HepG2 (cell line): ENCODE measurements around the gene MORC3. TPM values are rescaled to one million over a fixed set of nuclear protein-coding genes. Genes with fewer than 3 reads are reported as not detected.

Experiments used
- AKAP8 ChIP-seq: sonication (generic); formaldehyde crosslinking; IDR thresholded peaks from 2 replicates; pipeline ENCODE4 v1.5.1; 2020; ENCODE audit warnings: mild to moderate bottlenecking, missing genetic modification reagents
- ATAD3A ChIP-seq: sonication (generic); formaldehyde crosslinking; IDR thresholded peaks from 2 replicates; pipeline ENCODE4 v1.4.0; 2020; ENCODE audit warnings: missing genetic modification reagents
- BATF2 ChIP-seq: sonication (generic); formaldehyde crosslinking; IDR thresholded peaks from 2 replicates; pipeline ENCODE4 v1.8.0; 2022; ENCODE audit warnings: mild to moderate bottlenecking, missing genetic modification reagents, moderate library complexity
- CENPBD1 ChIP-seq: sonication (generic); formaldehyde crosslinking; IDR thresholded peaks from 2 replicates; pipeline ENCODE4 v1.8.0; 2022; ENCODE audit warnings: missing genetic modification reagents, low read depth, mild to moderate bottlenecking, borderline replicate concordance
- ELF4 ChIP-seq: sonication (generic); formaldehyde crosslinking; IDR thresholded peaks from 2 replicates; pipeline ENCODE4 v1.5.0; 2020; ENCODE audit warnings: missing genetic modification reagents, mild to moderate bottlenecking, moderate library complexity, borderline replicate concordance
- KAT7 ChIP-seq: IDR thresholded peaks from 2 replicates; pipeline ENCODE4 v1.6.1; 2018; ENCODE audit warnings: borderline replicate concordance, missing compliant biosample characterization
- NFYB ChIP-seq: sonication (generic); formaldehyde crosslinking; IDR thresholded peaks from 2 replicates; pipeline ENCODE4 v1.4.0; 2020; ENCODE audit warnings: missing genetic modification reagents
- SIX1 ChIP-seq: sonication (generic); formaldehyde crosslinking; IDR thresholded peaks from 2 replicates; pipeline ENCODE4 v1.4.0; 2020; ENCODE audit warnings: missing genetic modification reagents, borderline replicate concordance
- SKI ChIP-seq: fragments of 450-650 bp; IDR thresholded peaks from one replicate; pipeline ENCODE4 v1.6.1; 2018; ENCODE audit warnings: mild to moderate bottlenecking; ENCODE audit not compliant: partially characterized antibody
- TMF1 ChIP-seq: sonication (generic); formaldehyde crosslinking; IDR thresholded peaks from 2 replicates; pipeline ENCODE4 v1.8.1; 2022; ENCODE audit warnings: low read depth, missing genetic modification reagents
- ZBTB20 ChIP-seq: sonication (generic); formaldehyde crosslinking; IDR thresholded peaks from 2 replicates; pipeline ENCODE4 v1.8.1; 2023; ENCODE audit warnings: missing genetic modification reagents, low read depth, mild to moderate bottlenecking, borderline replicate concordance
- ZFP36 ChIP-seq: fragments of 150-350 bp; IDR thresholded peaks from 2 replicates; pipeline ENCODE4 v1.6.1; 2018; ENCODE audit warnings: borderline replicate concordance, low read length, low read depth; ENCODE audit not compliant: partially characterized antibody
- ZMYM2 ChIP-seq: sonication (generic); formaldehyde crosslinking; IDR thresholded peaks from 2 replicates; pipeline ENCODE4 v1.8.0; 2022; ENCODE audit warnings: mild to moderate bottlenecking, missing genetic modification reagents
- ZNF34 ChIP-seq: sonication (generic); formaldehyde crosslinking; IDR thresholded peaks from 2 replicates; pipeline ENCODE4 v1.4.0; 2020; ENCODE audit warnings: mild to moderate bottlenecking, missing genetic modification reagents, borderline replicate concordance
- ZNF468 ChIP-seq: sonication (generic); formaldehyde crosslinking; IDR thresholded peaks from 2 replicates; pipeline ENCODE4 v1.8.0; 2022; ENCODE audit warnings: mild to moderate bottlenecking, moderate library complexity, missing genetic modification reagents
- ZNF589 ChIP-seq: sonication (generic); formaldehyde crosslinking; conservative IDR thresholded peaks from 2 replicates; pipeline ENCODE4 v1.8.0; 2022; ENCODE audit warnings: mild to moderate bottlenecking, moderate library complexity, missing genetic modification reagents
- ZNF639 ChIP-seq: conservative IDR thresholded peaks from 2 replicates; pipeline ENCODE4 v1.6.1; 2018; ENCODE audit warnings: missing genetic modification reagents
- ZNF782 ChIP-seq: sonication (generic); formaldehyde crosslinking; IDR thresholded peaks from 2 replicates; pipeline ENCODE4 v1.4.0; 2020; ENCODE audit warnings: missing genetic modification reagents, mild to moderate bottlenecking, borderline replicate concordance
- ZZZ3 ChIP-seq: sonication (generic); formaldehyde crosslinking; IDR thresholded peaks from 2 replicates; pipeline ENCODE4 v1.4.0; 2020; ENCODE audit warnings: missing genetic modification reagents, mild to moderate bottlenecking, borderline replicate concordance
- polyA plus RNA-seq, 8 experiments: library from polyadenylated mRNA; depleted of rRNA in 3 of 8; stranded (reverse) in 7 of 8; unstranded in 1 of 8; fragments of >200 nt; fragmentation: Illumina TruSeq in 4 of 8; extraction: Trizol in 4 of 8; gene quantifications; 2 replicates each; pipeline versions ENCODE4 v1.2.1 to v1.2.3, GENCODE V29; 2011 to 2016; ENCODE audit warnings: low read depth in 4 of 8, missing spikeins in 1 of 8, mixed read lengths in 1 of 8; ENCODE audit not compliant: insufficient read depth in 1 of 8
- total RNA-seq, 5 experiments: library from RNA; depleted of rRNA; stranded (reverse); fragments of >200 nt; fragmentation: Illumina TruSeq; extraction: Trizol; gene quantifications; 2 replicates each; pipeline ENCODE4 v1.2.3, GENCODE V29; 2016; ENCODE audit warnings: low read depth in 1 of 5
- TF ChIP-seq, protein P1 (sequence below): IDR thresholded peaks from 2 replicates; pipeline ENCODE4 v1.6.1; 2016; ENCODE audit warnings: missing compliant biosample characterization, missing genetic modification reagents, borderline replicate concordance
- TF ChIP-seq, protein P2 (sequence below): sonication (generic); formaldehyde crosslinking; IDR thresholded peaks from 2 replicates; pipeline ENCODE4 v1.8.0; 2022; ENCODE audit warnings: missing genetic modification reagents, mild to moderate bottlenecking, inconsistent platforms, borderline replicate concordance

Gene MORC3
- total and polyA plus RNA-seq, 2 of the 13 experiments (the other 11 are each of a cell fraction or from before 2014, with no cell fraction given), result 12.9 to 19.5 TPM

DNA sequence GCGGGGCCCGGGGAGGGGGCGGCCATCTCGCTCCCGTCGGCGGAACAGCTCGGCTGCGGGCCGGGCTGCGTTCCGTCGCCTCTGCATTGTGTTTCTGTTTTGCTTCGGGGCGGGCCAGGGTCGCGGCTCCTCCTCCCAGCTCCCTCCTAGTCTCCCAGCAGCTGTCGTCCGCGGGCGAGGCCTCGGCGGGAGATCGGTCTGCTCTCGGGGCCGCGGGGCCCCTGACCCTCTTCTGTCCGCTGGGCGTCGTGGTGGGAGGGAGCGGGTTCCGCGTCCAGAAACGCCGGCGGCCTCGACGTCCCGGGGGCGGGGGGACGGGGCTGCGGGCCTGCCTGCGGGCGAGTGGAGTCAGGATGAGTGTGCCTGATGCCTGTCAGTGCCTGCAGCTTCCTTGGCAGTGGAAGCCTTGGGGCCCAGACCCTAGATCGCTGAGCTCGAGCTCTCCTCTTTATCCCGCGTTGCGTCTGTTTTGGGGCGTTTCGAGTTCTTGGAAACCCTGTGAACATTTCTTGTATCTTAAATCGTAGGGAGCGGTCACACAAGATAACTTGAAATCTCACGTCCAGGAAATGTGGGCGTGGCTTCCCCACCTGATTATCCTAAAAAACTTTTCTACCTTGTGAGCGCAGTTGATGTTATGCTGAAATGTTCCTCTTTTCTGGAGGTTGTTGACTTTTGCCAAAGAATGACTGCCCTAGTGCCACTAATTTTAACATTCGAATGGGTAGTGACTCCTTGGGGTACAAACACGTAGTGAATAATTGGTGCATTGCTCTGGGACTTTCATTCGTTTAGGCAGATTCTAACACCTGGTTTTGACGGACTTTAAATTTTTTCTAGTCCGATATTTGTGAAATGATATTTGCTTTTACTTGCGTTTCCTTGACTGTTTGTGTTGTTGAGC, 676 bp downstream of the MORC3 start (continued):
- TF ChIP-seq, protein P1, sequence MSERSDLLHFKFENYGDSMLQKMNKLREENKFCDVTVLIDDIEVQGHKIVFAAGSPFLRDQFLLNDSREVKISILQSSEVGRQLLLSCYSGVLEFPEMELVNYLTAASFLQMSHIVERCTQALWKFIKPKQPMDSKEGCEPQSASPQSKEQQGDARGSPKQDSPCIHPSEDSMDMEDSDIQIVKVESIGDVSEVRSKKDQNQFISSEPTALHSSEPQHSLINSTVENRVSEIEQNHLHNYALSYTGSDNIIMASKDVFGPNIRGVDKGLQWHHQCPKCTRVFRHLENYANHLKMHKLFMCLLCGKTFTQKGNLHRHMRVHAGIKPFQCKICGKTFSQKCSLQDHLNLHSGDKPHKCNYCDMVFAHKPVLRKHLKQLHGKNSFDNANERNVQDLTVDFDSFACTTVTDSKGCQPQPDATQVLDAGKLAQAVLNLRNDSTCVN (CRISPR knock-in tag), result no peak
- TF ChIP-seq SIX1 (CRISPR knock-in tag) (no peak), NFYB (CRISPR knock-in tag) (no peak), ELF4 (CRISPR knock-in tag) (no peak), SKI (no peak), ZFP36 (no peak), ZNF639 (CRISPR knock-in tag) (no peak), ZNF34 (CRISPR knock-in tag) (no peak), KAT7 (CRISPR knock-in tag) (peak; percentile 29; the same call in 1 of the 2 replicates), CENPBD1 (CRISPR knock-in tag) (no peak), ZNF782 (CRISPR knock-in tag) (no peak), ATAD3A (CRISPR knock-in tag) (no peak), ZMYM2 (CRISPR knock-in tag) (peak; percentile 61; the same call in 1 of the 2 replicates), AKAP8 (no peak), ZNF589 (CRISPR knock-in tag) (no peak), ZNF468 (no peak), BATF2 (CRISPR knock-in tag) (no peak), TMF1 (no peak; the same call in 1 of the 2 replicates), ZZZ3 (CRISPR knock-in tag) (no peak), ZBTB20 (CRISPR knock-in tag) (no peak)
- TF ChIP-seq, protein P2, sequence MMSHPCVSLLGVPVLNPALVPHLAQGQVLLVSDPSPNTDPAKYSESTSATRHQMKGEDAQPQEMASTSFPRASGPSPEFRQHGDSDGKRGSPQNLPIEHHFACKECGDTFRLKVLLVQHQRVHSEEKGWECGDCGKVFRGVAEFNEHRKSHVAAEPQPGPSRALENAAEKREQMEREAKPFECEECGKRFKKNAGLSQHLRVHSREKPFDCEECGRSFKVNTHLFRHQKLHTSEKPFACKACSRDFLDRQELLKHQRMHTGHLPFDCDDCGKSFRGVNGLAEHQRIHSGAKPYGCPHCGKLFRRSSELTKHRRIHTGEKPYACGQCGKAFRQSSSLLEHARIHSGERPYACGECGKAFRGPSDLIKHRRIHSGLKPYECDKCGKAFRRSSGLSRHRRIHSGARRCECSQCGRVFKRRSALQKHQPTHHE, result no peak
